IMR-90 (cell line): ENCODE measurements around the gene CLASP1. TPM values are rescaled to one million over a fixed set of nuclear protein-coding genes. Genes with fewer than 3 reads are reported as not detected.

ENCODE experiments used
- ATAC-seq: fragments of 200-7000 bp; cut with Tn5 transposase; 2 replicates; pipeline ENCODE4 v1.9.1; 2020; ENCODE audit warnings: low read depth, mild to moderate bottlenecking, moderate library complexity
- BruUV-seq: library from RNA; stranded (reverse); fragments of 400-500 nt; replicated peaks from 2 replicates; lab custom pipeline; 2021; lab: Mats Ljungman, UMichigan
- CTCF ChIA-PET: fragments of 300-600 bp; formaldehyde crosslinking; extraction: SDS; loops from one replicate; lab custom pipeline; 2021; ENCODE audit warnings: antibody characterized with exemption; lab: Yijun Ruan, JAX
- POLR2A ChIA-PET: fragments of 300-600 bp; sonication (Branson Sonifier 250); formaldehyde crosslinking; loops from one replicate; lab custom pipeline; 2022; ENCODE audit warnings: antibody characterized with exemption; ENCODE audit not compliant: unreplicated experiment; lab: Charles Lee
- DNase-seq: peaks from one replicate; pipeline ENCODE4 v3.0.0; 2013
- H2AFZ ChIP-seq: replicated peaks from 2 replicates; pipeline ENCODE3; 2013; ENCODE audit warnings: low read length, mild to moderate bottlenecking; ENCODE audit not compliant: poor library complexity
- H2AK5ac ChIP-seq: 2 replicates; pipeline ENCODE4 v1.6.1; 2013; ENCODE audit warnings: low read depth, low read length, inconsistent platforms
- H2AK9ac ChIP-seq: replicated peaks from 2 replicates; pipeline ENCODE3; 2013; ENCODE audit warnings: mild to moderate bottlenecking, low read depth, low read length, moderate library complexity; ENCODE audit not compliant: poor library complexity
- H2BK120ac ChIP-seq: 2 replicates; pipeline ENCODE4 v1.6.1; 2013; ENCODE audit warnings: low read depth, low read length, inconsistent platforms
- H2BK15ac ChIP-seq: 3 replicates; pipeline ENCODE4 v1.6.1; 2013; ENCODE audit warnings: low read depth, low read length, inconsistent platforms
- H2BK20ac ChIP-seq: 2 replicates; pipeline ENCODE4 v1.6.1; 2013; ENCODE audit warnings: low read depth, mild to moderate bottlenecking, inconsistent platforms, low read length, moderate library complexity
- H2BK5ac ChIP-seq: 2 replicates; pipeline ENCODE4 v1.6.1; 2013; ENCODE audit warnings: mild to moderate bottlenecking, low read depth, low read length, inconsistent platforms; ENCODE audit not compliant: poor library complexity, severe bottlenecking
- H3K14ac ChIP-seq: replicated peaks from 2 replicates; pipeline ENCODE4 v1.6.1; 2013; ENCODE audit warnings: low read depth, low read length, inconsistent platforms
- H3K18ac ChIP-seq: 2 replicates; pipeline ENCODE4 v1.6.1; 2013; ENCODE audit warnings: low read depth, low read length, control low read depth
- H3K23ac ChIP-seq: 2 replicates; pipeline ENCODE4 v1.6.1; 2013; ENCODE audit warnings: low read depth, low read length, inconsistent platforms
- H3K27ac ChIP-seq: 2 replicates; pipeline ENCODE4 v1.5.1; 2013; ENCODE audit warnings: mild to moderate bottlenecking, control low read depth, low read length; ENCODE audit not compliant: insufficient read depth
- H3K27me3 ChIP-seq: 2 replicates; pipeline ENCODE4 v1.6.1; 2013; ENCODE audit warnings: low read length; ENCODE audit not compliant: control insufficient read depth, insufficient read depth
- H3K36me3 ChIP-seq: 2 replicates; pipeline ENCODE4 v1.6.1; 2013; ENCODE audit warnings: low read length, mixed read lengths; ENCODE audit not compliant: control insufficient read depth, insufficient read depth
- H3K4ac ChIP-seq: 2 replicates; pipeline ENCODE4 v1.6.1; 2013; ENCODE audit warnings: low read depth, low read length, inconsistent platforms
- H3K4me1 ChIP-seq: 2 replicates; pipeline ENCODE4 v1.6.1; 2013; ENCODE audit warnings: low read length, mixed read lengths; ENCODE audit not compliant: control insufficient read depth, insufficient read depth
- H3K4me2 ChIP-seq: 2 replicates; pipeline ENCODE4 v1.6.1; 2013; ENCODE audit warnings: low read depth, mild to moderate bottlenecking, control low read depth, low read length, moderate library complexity
- H3K4me3 ChIP-seq: 2 replicates; pipeline ENCODE4 v1.5.1; 2013; ENCODE audit warnings: low read depth, mild to moderate bottlenecking, control low read depth, low read length, moderate library complexity; ENCODE audit not compliant: insufficient read depth
- H3K56ac ChIP-seq: 2 replicates; pipeline ENCODE4 v1.6.1; 2013; ENCODE audit warnings: low read length, inconsistent platforms; ENCODE audit not compliant: insufficient read depth; ENCODE audit errors: extremely low read depth
- H3K79me1 ChIP-seq, 2 experiments: 2 replicates each; pipeline ENCODE4 v1.6.1; 2013; ENCODE audit warnings: low read length in 2 of 2, inconsistent platforms in 1 of 2, low read depth in 1 of 2
- H3K9ac ChIP-seq: 2 replicates; pipeline ENCODE4 v1.6.1; 2013; ENCODE audit warnings: low read depth, low read length, control low read depth
- H3K9me1 ChIP-seq: 2 replicates; pipeline ENCODE4 v1.6.1; 2013; ENCODE audit warnings: low read length, inconsistent platforms; ENCODE audit not compliant: insufficient read depth
- H3K9me3 ChIP-seq: 2 replicates; pipeline ENCODE4 v1.6.1; 2013; ENCODE audit warnings: low read length; ENCODE audit not compliant: control insufficient read depth, insufficient read depth
- H4K20me1 ChIP-seq: 2 replicates; pipeline ENCODE4 v1.6.1; 2013; ENCODE audit warnings: low read length, inconsistent platforms; ENCODE audit not compliant: insufficient read depth
- H4K5ac ChIP-seq: 2 replicates; pipeline ENCODE4 v1.6.1; 2013; ENCODE audit warnings: mild to moderate bottlenecking, low read depth, low read length, control low read depth
- H4K8ac ChIP-seq, 2 experiments: 2 replicates each; pipeline ENCODE4 v1.6.1; 2013; ENCODE audit warnings: low read depth in 2 of 2, low read length in 2 of 2, control low read depth in 1 of 2, inconsistent platforms in 1 of 2
- H4K91ac ChIP-seq: 2 replicates; pipeline ENCODE4 v1.6.1; 2013; ENCODE audit warnings: low read depth, low read length, inconsistent platforms; ENCODE audit not compliant: insufficient read depth
- BHLHE40 ChIP-seq: fragments of 150-350 bp; IDR thresholded peaks from 2 replicates; pipeline ENCODE4 v1.6.1; 2016; ENCODE audit warnings: mild to moderate bottlenecking, low read depth, low read length
- WGBS, 2 experiments: methylation state at CpG; one replicate each; pipeline versions ENCODE4 v1.1.5 to v1.1.7; 2013; ENCODE audit warnings: missing lambda C conversion rate in 2 of 2; ENCODE audit not compliant: insufficient read length in 1 of 2; ENCODE audit errors: extremely low coverage in 2 of 2; 5-methylcytosine and 5-hydroxymethylcytosine counted together
- dilution Hi-C: fragments of 300-500 bp; cut with HindIII; formaldehyde crosslinking; loops from one replicate; pipeline ENCODE4 v1.14.3; 2018; ENCODE audit warnings: low sequenced_read_pairs; ENCODE audit not compliant: unreplicated experiment
- in situ Hi-C: fragments of 300-500 bp; cut with MboI; formaldehyde crosslinking; loops from 3 replicates; pipeline ENCODE4 v1.14.3; 2019; ENCODE audit warnings: low sequenced_read_pairs, inconsistent platforms, mixed read lengths
- intact Hi-C: fragments of 100-400 bp; cut with micrococcal nuclease; formaldehyde crosslinking; loops from 2 replicates; pipeline ENCODE4 v1.10.0; 2022
- polyA plus RNA-seq, 3 experiments: library from polyadenylated mRNA; depleted of rRNA; stranded (reverse); fragments of >200 nt; gene quantifications; 2 replicates each; pipeline ENCODE4 v1.2.3, GENCODE V29; 2012; ENCODE audit warnings: low replicate concordance in 1 of 3
- total RNA-seq: library from RNA; depleted of rRNA; stranded (reverse); fragments of >200 nt; gene quantifications from 2 replicates; pipeline ENCODE4 v1.2.3, GENCODE V29; 2012
- TF ChIP-seq, protein P1 (sequence below): fragments of 150-350 bp; IDR thresholded peaks from 2 replicates; pipeline ENCODE4 v1.6.1; 2017; ENCODE audit warnings: mild to moderate bottlenecking, antibody characterized with exemption, low read length, low read depth

CLASP1 gene
- total and polyA plus RNA-seq, 2 of the 4 experiments (the other 2 are of a cell fraction) = 12.3 to 33.7 TPM

- Histone ChIP-seq H3K23ac (peak overlapping the region; percentile 13; the same call in 1 of the 2 replicates), H2BK5ac (no peak overlapping the region), H4K8ac (0 out of 4 replicates have a peak overlapping the region, but pooled peaks of 1 of the 2 experiments have one; percentile 17), H4K20me1 (peaks cover 29% of the 10 kb centered on the region), H3K9me3 (no peaks in the 10 kb centered on the region), H3K27me3 (no peaks in the 10 kb centered on the region), H3K9me1 (peaks cover 27% of the 10 kb centered on the region), H3K27ac (no peak overlapping the region), H4K5ac (no peak overlapping the region), H2BK15ac (no peak overlapping the region), H2AK5ac (no peak overlapping the region; the same call in 1 of the 2 replicates), H2BK20ac (no peak overlapping the region), H2BK120ac (0 out of 2 replicates have a peak overlapping the region, but pooled peaks have one; percentile 24), H3K36me3 (no peaks in the 10 kb centered on the region), H3K4me3 (no peak overlapping the region), H2AK9ac (no peak overlapping the region), H3K79me1 (peaks cover 39 to 75% of the 10 kb centered on the region in 2 experiments), H4K91ac (peak overlapping the region; percentile 43; the same call in 1 of the 2 replicates), H3K4me2 (no peak overlapping the region), H3K18ac (no peak overlapping the region), H3K4me1 (peaks cover 31% of the 10 kb centered on the region), H2AFZ (no peak overlapping the region), H3K14ac (peak overlapping the region; percentile 29; the same call in 1 of the 2 replicates), H3K4ac (peak overlapping the region; percentile 11; the same call in 1 of the 2 replicates), H3K9ac (no peak overlapping the region), H3K56ac (no peak overlapping the region)
- DNase-seq (no peak), ATAC-seq (peak; percentile 27)
- CTCF ChIA-PET = interaction anchor here (0.8 kb wide), 2 partner anchors 50 to 78 kb away, joined by 3 read pairs; no protein-coding TSS in a partner anchor
- WGBS, 2 experiments = no CpG with 5 or more reads among the region's 8 CpGs
- TF ChIP-seq BHLHE40 = peak; percentile 24; the same call in 1 of the 2 replicates
- TF ChIP-seq, protein P1, sequence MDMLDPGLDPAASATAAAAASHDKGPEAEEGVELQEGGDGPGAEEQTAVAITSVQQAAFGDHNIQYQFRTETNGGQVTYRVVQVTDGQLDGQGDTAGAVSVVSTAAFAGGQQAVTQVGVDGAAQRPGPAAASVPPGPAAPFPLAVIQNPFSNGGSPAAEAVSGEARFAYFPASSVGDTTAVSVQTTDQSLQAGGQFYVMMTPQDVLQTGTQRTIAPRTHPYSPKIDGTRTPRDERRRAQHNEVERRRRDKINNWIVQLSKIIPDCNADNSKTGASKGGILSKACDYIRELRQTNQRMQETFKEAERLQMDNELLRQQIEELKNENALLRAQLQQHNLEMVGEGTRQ = no peak
- POLR2A ChIA-PET = interaction anchor here (0.6 kb wide), 1 partner anchor 246 kb away, joined by 4 read pairs; no protein-coding TSS in a partner anchor
- intact Hi-C loops (no loop called here), in situ Hi-C loops (no loop called here), dilution Hi-C loops (no loop called here)
- no TSS peak for BruUV-seq
Observed at GRCh38 chr2:121479882-121480522, 169.3 kb downstream of the CLASP1 start.
